Fibroblast of lung (primary cell): ENCODE measurements around the gene DCTPP1. TPM values are rescaled to one million over a fixed set of nuclear protein-coding genes. Genes with fewer than 3 reads are reported as not detected.

Experiments
- DNase-seq, 2 donors: peaks; one replicate each; pipeline versions ENCODE4 v3.0.0 to v3.0.0-alpha.2; 2010; ENCODE audit warnings: low read depth in 2 of 2
- H2AFZ ChIP-seq: 2 replicates; pipeline ENCODE4 v1.5.1; 2012; ENCODE audit warnings: low read length, control low read depth, inconsistent platforms
- H3K27ac ChIP-seq: 2 replicates; pipeline ENCODE4 v1.5.1; 2011; ENCODE audit warnings: low read length, control low read depth; ENCODE audit not compliant: insufficient read depth
- H3K27me3 ChIP-seq: 2 replicates; pipeline ENCODE4 v1.5.1; 2011; ENCODE audit warnings: mild to moderate bottlenecking, low read length; ENCODE audit not compliant: control insufficient read depth, insufficient read depth
- H3K36me3 ChIP-seq: 2 replicates; pipeline ENCODE4 v1.5.1; 2011; ENCODE audit warnings: low read length; ENCODE audit not compliant: control insufficient read depth, insufficient read depth
- H3K4me1 ChIP-seq: 2 replicates; pipeline ENCODE4 v1.5.1; 2011; ENCODE audit warnings: low read length; ENCODE audit not compliant: control insufficient read depth, insufficient read depth; ENCODE audit errors: extremely low read depth
- H3K4me2 ChIP-seq: 2 replicates; pipeline ENCODE4 v1.5.1; 2011; ENCODE audit warnings: low read length, control low read depth; ENCODE audit not compliant: insufficient read depth; ENCODE audit errors: extremely low read depth
- H3K4me3 ChIP-seq, 4 experiments: fragments of 200-600 bp in 1 of 4; sonication (generic) in 1 of 4; replicated peaks in 1 of 4; 2 replicates each; pipeline ENCODE4 v1.5.1; 2011 to 2016; ENCODE audit warnings: low read length in 4 of 4, low read depth in 3 of 4, mild to moderate bottlenecking in 3 of 4, control low read depth in 2 of 4, inconsistent platforms in 1 of 4, mixed read lengths in 1 of 4; ENCODE audit not compliant: insufficient read depth in 1 of 4; ENCODE audit errors: control extremely low read depth in 1 of 4
- H3K79me2 ChIP-seq: 2 replicates; pipeline ENCODE4 v1.5.1; 2012; ENCODE audit warnings: mild to moderate bottlenecking, low read length, inconsistent platforms; ENCODE audit not compliant: control insufficient read depth, insufficient read depth
- H3K9ac ChIP-seq: 2 replicates; pipeline ENCODE4 v1.5.1; 2011; ENCODE audit warnings: mild to moderate bottlenecking, low read length, control low read depth; ENCODE audit not compliant: insufficient read depth
- H3K9me3 ChIP-seq: 2 replicates; pipeline ENCODE4 v1.5.1; 2012; ENCODE audit warnings: low read depth, low read length; ENCODE audit not compliant: control insufficient read depth, insufficient read depth
- H4K20me1 ChIP-seq: 2 replicates; pipeline ENCODE4 v1.5.1; 2011; ENCODE audit warnings: low read length; ENCODE audit not compliant: control insufficient read depth, insufficient read depth; ENCODE audit errors: extremely low read depth
- EZH2 ChIP-seq: IDR thresholded peaks from 2 replicates; pipeline ENCODE4 v1.5.1; 2012; ENCODE audit warnings: low read length, control low read depth, mild to moderate bottlenecking; ENCODE audit errors: missing control alignments
- polyA plus RNA-seq, 2 donors: library from polyadenylated mRNA; depleted of rRNA in 1 of 2; stranded (reverse) in 1 of 2; unstranded in 1 of 2; fragments of >200 nt; gene quantifications; 2 replicates each; pipeline ENCODE4 v1.2.1, GENCODE V29; 2011 to 2012; ENCODE audit warnings: missing spikeins in 1 of 2
- total RNA-seq: library from RNA; depleted of rRNA; stranded (reverse); fragments of >200 nt; gene quantifications from 2 replicates; pipeline ENCODE4 v1.2.1, GENCODE V29; 2014
- TF ChIP-seq, protein P1 (sequence below), 2 donors: IDR thresholded peaks in 1 of 2; conservative IDR thresholded peaks in 1 of 2; 1 replicate in 1 of 2; 2 replicates in 1 of 2; pipeline ENCODE4 v1.5.1; 2011 to 2012; ENCODE audit warnings: low read length in 2 of 2, control low read depth in 1 of 2, inconsistent platforms in 1 of 2, low read depth in 1 of 2, mild to moderate bottlenecking in 1 of 2

Gene DCTPP1
- total and polyA plus RNA-seq, 2 donors (not counting 1 experiment from before 2014, with no cell fraction given), result 6.6 to 23.6 TPM

DNA sequence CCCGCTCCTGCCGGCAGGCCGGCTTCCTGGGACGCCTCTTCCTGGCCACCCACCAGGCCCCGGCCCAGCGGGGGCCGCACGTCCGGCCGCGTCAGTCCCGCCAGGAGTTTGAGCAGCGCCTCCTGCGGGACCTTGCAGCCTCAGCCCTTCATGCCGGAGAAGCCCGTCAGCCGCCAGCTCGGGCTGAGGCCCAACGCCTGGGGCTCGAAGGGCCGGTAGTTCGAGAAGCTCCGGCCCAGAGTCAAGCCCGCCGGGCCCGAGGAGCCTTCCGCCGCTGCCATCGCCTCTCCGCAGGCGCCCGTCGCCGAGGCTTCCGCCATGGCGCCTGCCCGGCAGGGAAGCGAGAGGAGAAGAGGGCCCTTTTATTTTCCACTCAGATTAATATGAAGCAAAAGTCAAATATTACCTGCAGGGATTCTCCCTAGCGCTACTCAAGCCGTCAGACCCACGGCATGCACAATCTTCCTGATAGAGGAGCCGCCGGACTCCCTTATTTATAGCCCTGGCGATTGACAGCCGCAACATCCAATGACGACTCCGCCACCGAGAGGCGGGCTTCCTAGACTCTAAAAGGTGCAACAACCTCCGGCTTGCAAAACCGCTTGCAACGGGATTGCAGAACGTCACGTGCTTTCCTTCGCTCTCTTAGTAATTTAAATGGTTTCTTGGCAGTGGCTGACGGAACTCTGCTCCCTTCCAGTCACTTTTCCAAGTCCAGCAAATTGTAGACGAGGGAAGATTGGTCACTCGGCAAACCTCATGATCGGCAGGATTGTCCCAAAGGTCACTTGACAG lies 15.8 kb upstream of the DCTPP1 start, which contains the start of gene SEPHS2:
Gene SEPHS2 (minus strand): TSS at position 467 of the 795 bp plus-strand sequence. CDS start 147 bp downstream, at position 320.
- Histone ChIP-seq H3K4me3 (peak within 1 kb of the TSS; percentile 79 to 99 (median 80)), H3K4me2 (peak within 1 kb of the TSS; percentile 99), H2AFZ (peak within 1 kb of the TSS; percentile 88), H3K27me3 (no peaks in the 10 kb centered on the region), H3K9me3 (no peaks in the 10 kb centered on the region), H3K79me2 (peaks cover 11% of the 10 kb centered on the region), H3K36me3 (peaks cover 5% of the 10 kb centered on the region), H3K4me1 (peaks cover 7% of the 10 kb centered on the region), H3K9ac (peak within 1 kb of the TSS; percentile 93), H3K27ac (peak within 1 kb of the TSS; percentile 91), H4K20me1 (no peaks in the 10 kb centered on the region)
- DNase-seq, result peak; percentile 98 to 99
- no peak for TF ChIP-seq EZH2
- TF ChIP-seq, protein P1, sequence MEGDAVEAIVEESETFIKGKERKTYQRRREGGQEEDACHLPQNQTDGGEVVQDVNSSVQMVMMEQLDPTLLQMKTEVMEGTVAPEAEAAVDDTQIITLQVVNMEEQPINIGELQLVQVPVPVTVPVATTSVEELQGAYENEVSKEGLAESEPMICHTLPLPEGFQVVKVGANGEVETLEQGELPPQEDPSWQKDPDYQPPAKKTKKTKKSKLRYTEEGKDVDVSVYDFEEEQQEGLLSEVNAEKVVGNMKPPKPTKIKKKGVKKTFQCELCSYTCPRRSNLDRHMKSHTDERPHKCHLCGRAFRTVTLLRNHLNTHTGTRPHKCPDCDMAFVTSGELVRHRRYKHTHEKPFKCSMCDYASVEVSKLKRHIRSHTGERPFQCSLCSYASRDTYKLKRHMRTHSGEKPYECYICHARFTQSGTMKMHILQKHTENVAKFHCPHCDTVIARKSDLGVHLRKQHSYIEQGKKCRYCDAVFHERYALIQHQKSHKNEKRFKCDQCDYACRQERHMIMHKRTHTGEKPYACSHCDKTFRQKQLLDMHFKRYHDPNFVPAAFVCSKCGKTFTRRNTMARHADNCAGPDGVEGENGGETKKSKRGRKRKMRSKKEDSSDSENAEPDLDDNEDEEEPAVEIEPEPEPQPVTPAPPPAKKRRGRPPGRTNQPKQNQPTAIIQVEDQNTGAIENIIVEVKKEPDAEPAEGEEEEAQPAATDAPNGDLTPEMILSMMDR (conservative IDR thresholded peaks at IDR 0.05 in 1 of 2, IDR thresholded peaks at IDR 0.05 in 1 of 2; ENCODE audit: low read depth in 1 of 2, low read length in 2 of 2), result peak; percentile 40

DNA sequence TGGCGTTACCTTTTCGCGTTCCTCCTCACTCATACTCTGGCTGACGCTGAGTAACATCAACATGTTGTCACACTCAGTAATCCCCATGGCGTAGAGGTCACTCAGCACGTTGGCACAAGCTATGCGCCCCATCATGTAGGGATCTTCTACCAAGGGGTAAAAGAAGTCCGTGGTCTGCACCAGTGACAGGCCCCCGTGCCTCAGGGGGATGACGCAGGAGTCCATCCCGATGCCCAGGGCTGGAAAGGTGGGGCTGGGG lies 15.2 kb upstream of the DCTPP1 start:
- peak overlapping the region; percentile 99 for H3K4me2 ChIP-seq

More for the DNA sequence above, 15.2 kb upstream of the DCTPP1 start:
- Histone ChIP-seq H3K36me3 (peaks cover 5% of the 10 kb centered on the region), H3K4me3 (peak overlapping the region; percentile 79 to 99 (median 80)), H3K9me3 (no peaks in the 10 kb centered on the region), H3K27me3 (no peaks in the 10 kb centered on the region), H3K79me2 (peaks cover 11% of the 10 kb centered on the region), H2AFZ (peak overlapping the region; percentile 88), H3K27ac (peak overlapping the region; percentile 91), H4K20me1 (no peaks in the 10 kb centered on the region), H3K9ac (peak overlapping the region; percentile 93), H3K4me1 (peaks cover 7% of the 10 kb centered on the region)
- no peak for DNase-seq
- TF ChIP-seq, protein P1 (conservative IDR thresholded peaks at IDR 0.05 in 1 of 2, IDR thresholded peaks at IDR 0.05 in 1 of 2; ENCODE audit: low read depth in 1 of 2, low read length in 2 of 2), result no peak
- TF ChIP-seq EZH2, result no peak
